ENCODE data around the gene ARTN. TPM values are rescaled to one million over a fixed set of nuclear protein-coding genes. Genes with fewer than 3 reads are reported as not detected.
A peak's percentile ranks its signal among the peaks of the same experiment; 100 is the strongest.

The ARTN gene
- total and polyA plus RNA-seq, 4 donors: 0.61 to 3.2 (median 1.9) TPM; not detected in 1

- Histone ChIP-seq H3K27ac (ENCODE audit: low read depth, low read length) (no peak overlapping the region), H3K9me3 (ENCODE audit: control insufficient read depth, insufficient read depth, low read length) (no peaks in the 10 kb centered on the region), H3K4me3 (ENCODE audit: low read depth, low read length) (no peak overlapping the region), H3K27me3 (ENCODE audit: control insufficient read depth, insufficient read depth, low read length) (no peaks in the 10 kb centered on the region), H3K4me1 (ENCODE audit: control insufficient read depth, insufficient read depth, low read length) (peaks cover 20% of the 10 kb centered on the region), H3K36me3 (ENCODE audit: control insufficient read depth, insufficient read depth, low read length) (peaks cover 62% of the 10 kb centered on the region)
- peak in 1 of 6 donors; percentile 32 for DNase-seq (ENCODE audit: low read depth in 4 of 6, low spot score in 6 of 6)
- WGBS (ENCODE audit: insufficient coverage): 86% methylated on average over 4 of the region's 6 CpGs
Observed at GRCh38 chr1:43968348-43968948, 34.8 kb downstream of the ARTN start.

- H3K27ac ChIP-seq (ENCODE audit: low read depth, low read length): no peak overlapping the region
- peaks cover 54% of the 10 kb centered on the region for H3K36me3 ChIP-seq (ENCODE audit: control insufficient read depth, insufficient read depth, low read length)
- WGBS (ENCODE audit: insufficient coverage): 40% methylated on average over 6 of the region's 7 CpGs
- H3K27me3 ChIP-seq (ENCODE audit: control insufficient read depth, insufficient read depth, low read length): no peaks in the 10 kb centered on the region
- no peak for DNase-seq (ENCODE audit: low read depth in 4 of 6, low spot score in 6 of 6)
- H3K4me1 ChIP-seq (ENCODE audit: control insufficient read depth, insufficient read depth, low read length): peaks cover 23% of the 10 kb centered on the region
- peak overlapping the region; percentile 18 for H3K4me3 ChIP-seq (ENCODE audit: low read depth, low read length)
- H3K9me3 ChIP-seq (ENCODE audit: control insufficient read depth, insufficient read depth, low read length): no peaks in the 10 kb centered on the region
Observed at GRCh38 chr1:43969416-43969745, 35.8 kb downstream of the ARTN start.

- peaks cover 49% of the 10 kb centered on the region for H3K36me3 ChIP-seq (ENCODE audit: control insufficient read depth, insufficient read depth, low read length)
- no peak within 1 kb of the TSS for H3K27ac ChIP-seq (ENCODE audit: low read depth, low read length)
- H3K4me1 ChIP-seq (ENCODE audit: control insufficient read depth, insufficient read depth, low read length): peaks cover 25% of the 10 kb centered on the region
- no peaks in the 10 kb centered on the region for H3K27me3 ChIP-seq (ENCODE audit: control insufficient read depth, insufficient read depth, low read length)
- peak; percentile 79 to 99 (median 94) for DNase-seq (ENCODE audit: low read depth in 4 of 6, low spot score in 6 of 6)
- H3K9me3 ChIP-seq (ENCODE audit: control insufficient read depth, insufficient read depth, low read length): no peaks in the 10 kb centered on the region
- H3K4me3 ChIP-seq (ENCODE audit: low read depth, low read length): peak within 1 kb of the TSS; percentile 98
- 0% methylated on average over 34 of the region's 47 CpGs for WGBS (ENCODE audit: insufficient coverage)
Observed at GRCh38 chr1:43969746-43970466, 36.3 kb downstream of the ARTN start, which contains the start of gene DPH2. DPH2 (plus strand) TSS chr1:43970010; CDS start chr1:43970176, 166 bp downstream.

GRCh38 chr1:43970502-43970901 lies 36.9 kb downstream of the ARTN start:
- Histone ChIP-seq H3K27ac (ENCODE audit: low read depth, low read length) (no peak overlapping the region), H3K4me3 (ENCODE audit: low read depth, low read length) (peak overlapping the region; percentile 98), H3K4me1 (ENCODE audit: control insufficient read depth, insufficient read depth, low read length) (peaks cover 28% of the 10 kb centered on the region), H3K36me3 (ENCODE audit: control insufficient read depth, insufficient read depth, low read length) (peaks cover 44% of the 10 kb centered on the region), H3K9me3 (ENCODE audit: control insufficient read depth, insufficient read depth, low read length) (no peaks in the 10 kb centered on the region), H3K27me3 (ENCODE audit: control insufficient read depth, insufficient read depth, low read length) (no peaks in the 10 kb centered on the region)
- WGBS (ENCODE audit: insufficient coverage): 46% methylated on average over 4 of the region's 5 CpGs
- no peak for DNase-seq (ENCODE audit: low read depth in 4 of 6, low spot score in 6 of 6)

- H3K4me3 ChIP-seq (ENCODE audit: low read depth, low read length): no peak overlapping the region
- no peak overlapping the region for H3K27ac ChIP-seq (ENCODE audit: low read depth, low read length)
- H3K4me1 ChIP-seq (ENCODE audit: control insufficient read depth, insufficient read depth, low read length): peaks cover 32% of the 10 kb centered on the region
- H3K36me3 ChIP-seq (ENCODE audit: control insufficient read depth, insufficient read depth, low read length): peaks cover 40% of the 10 kb centered on the region
- DNase-seq (ENCODE audit: low read depth in 4 of 6, low spot score in 6 of 6): no peak
- WGBS (ENCODE audit: insufficient coverage): 89% methylated on average over 7 of the region's 9 CpGs
- no peaks in the 10 kb centered on the region for H3K9me3 ChIP-seq (ENCODE audit: control insufficient read depth, insufficient read depth, low read length)
- H3K27me3 ChIP-seq (ENCODE audit: control insufficient read depth, insufficient read depth, low read length): no peaks in the 10 kb centered on the region
Observed at GRCh38 chr1:43970911-43971310, 37.3 kb downstream of the ARTN start.

- Histone ChIP-seq H3K9me3 (ENCODE audit: control insufficient read depth, insufficient read depth, low read length) (no peaks in the 10 kb centered on the region), H3K4me3 (ENCODE audit: low read depth, low read length) (no peak overlapping the region), H3K27me3 (ENCODE audit: control insufficient read depth, insufficient read depth, low read length) (no peaks in the 10 kb centered on the region), H3K36me3 (ENCODE audit: control insufficient read depth, insufficient read depth, low read length) (peaks cover 40% of the 10 kb centered on the region), H3K27ac (ENCODE audit: low read depth, low read length) (no peak overlapping the region), H3K4me1 (ENCODE audit: control insufficient read depth, insufficient read depth, low read length) (peaks cover 37% of the 10 kb centered on the region)
- 96% methylated on average over 16 of the region's 17 CpGs for WGBS (ENCODE audit: insufficient coverage)
- DNase-seq (ENCODE audit: low read depth in 4 of 6, low spot score in 6 of 6): no peak
Observed at GRCh38 chr1:43971336-43971980, 37.9 kb downstream of the ARTN start.

GRCh38 chr1:43973981-43974442 lies 40.4 kb downstream of the ARTN start:
- H3K27me3 ChIP-seq (ENCODE audit: control insufficient read depth, insufficient read depth, low read length): no peaks in the 10 kb centered on the region
- H3K4me1 ChIP-seq (ENCODE audit: control insufficient read depth, insufficient read depth, low read length): peaks cover 58% of the 10 kb centered on the region
- WGBS (ENCODE audit: insufficient coverage): 37% methylated on average over 9 of the region's 9 CpGs
- no peaks in the 10 kb centered on the region for H3K9me3 ChIP-seq (ENCODE audit: control insufficient read depth, insufficient read depth, low read length)
- DNase-seq (ENCODE audit: low read depth in 4 of 6, low spot score in 6 of 6): no peak
- H3K4me3 ChIP-seq (ENCODE audit: low read depth, low read length): peak overlapping the region; percentile 90
- peak overlapping the region; percentile 86 for H3K27ac ChIP-seq (ENCODE audit: low read depth, low read length)
- peaks cover 44% of the 10 kb centered on the region for H3K36me3 ChIP-seq (ENCODE audit: control insufficient read depth, insufficient read depth, low read length)

- peak within 1 kb of the TSS; percentile 90 for H3K4me3 ChIP-seq (ENCODE audit: low read depth, low read length)
- DNase-seq (ENCODE audit: low read depth in 4 of 6, low spot score in 6 of 6): peak; percentile 78 to 98 (median 90)
- peaks cover 56% of the 10 kb centered on the region for H3K4me1 ChIP-seq (ENCODE audit: control insufficient read depth, insufficient read depth, low read length)
- peak within 1 kb of the TSS; percentile 86 for H3K27ac ChIP-seq (ENCODE audit: low read depth, low read length)
- H3K27me3 ChIP-seq (ENCODE audit: control insufficient read depth, insufficient read depth, low read length): no peaks in the 10 kb centered on the region
- H3K9me3 ChIP-seq (ENCODE audit: control insufficient read depth, insufficient read depth, low read length): no peaks in the 10 kb centered on the region
- WGBS (ENCODE audit: insufficient coverage): under 1% methylated on average over 93 of the region's 93 CpGs
- H3K36me3 ChIP-seq (ENCODE audit: control insufficient read depth, insufficient read depth, low read length): peaks cover 44% of the 10 kb centered on the region
Observed at GRCh38 chr1:43974443-43975248, 41.0 kb downstream of the ARTN start, which contains the start of gene ATP6V0B. ATP6V0B (plus strand) TSS chr1:43974960; CDS start chr1:43975041, 81 bp downstream.
